ENCODE data around the gene PSMA7.
A peak's percentile ranks its signal among the peaks of the same experiment; 100 is the strongest.

Gene PSMA7

DNA sequence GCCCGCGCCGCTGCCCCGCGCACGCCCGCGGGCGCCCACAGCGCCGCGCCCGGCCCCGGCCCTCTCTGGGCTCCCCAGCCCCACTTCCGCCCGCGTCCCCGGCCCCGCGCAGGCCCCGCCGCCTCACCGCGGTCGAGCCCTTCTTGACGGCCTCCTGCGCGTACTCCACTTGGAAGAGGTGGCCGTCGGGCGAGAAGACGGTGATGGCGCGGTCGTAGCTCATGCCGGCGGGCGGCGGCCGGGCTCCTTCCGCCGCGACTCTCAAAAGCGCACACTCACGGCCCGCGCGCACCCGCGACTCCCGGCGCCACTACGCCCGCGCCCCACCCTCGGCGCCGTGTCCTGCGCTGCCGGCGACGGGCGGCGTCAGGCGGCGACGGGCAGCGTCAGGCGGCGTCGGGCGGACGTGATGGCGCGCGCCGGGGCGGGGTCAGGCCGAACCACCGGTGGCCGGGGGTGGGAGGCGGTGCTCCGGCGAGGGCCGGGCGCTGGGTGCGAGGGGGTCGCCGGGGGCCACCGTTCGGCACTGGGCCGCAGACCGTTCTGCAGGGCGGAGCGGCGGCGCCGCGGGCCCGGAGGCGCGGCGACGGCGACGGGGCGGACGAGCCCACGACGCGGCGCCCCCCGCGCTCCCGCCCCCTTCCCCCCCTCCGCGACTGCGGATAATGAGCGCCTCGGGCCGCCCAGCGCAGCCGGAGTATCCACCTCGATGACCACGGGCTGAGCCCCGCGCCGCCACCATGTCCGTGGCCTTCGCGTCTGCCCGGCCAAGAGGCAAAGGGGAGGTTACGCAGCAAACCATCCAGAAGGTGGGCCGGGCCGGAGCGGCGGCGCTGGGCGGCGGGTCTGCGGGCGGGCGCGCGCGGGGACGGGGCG is at the start of gene PSMA7, which contains the start of gene SS18L1:
PSMA7 (minus strand) TSS at position 314 of the 876 bp plus-strand sequence; CDS start at position 223, 91 bp downstream.
SS18L1 (plus strand) TSS at position 689 of the 876 bp plus-strand sequence; CDS start at position 741, 52 bp downstream.
- DNase-seq = peak; percentile 67

DNA sequence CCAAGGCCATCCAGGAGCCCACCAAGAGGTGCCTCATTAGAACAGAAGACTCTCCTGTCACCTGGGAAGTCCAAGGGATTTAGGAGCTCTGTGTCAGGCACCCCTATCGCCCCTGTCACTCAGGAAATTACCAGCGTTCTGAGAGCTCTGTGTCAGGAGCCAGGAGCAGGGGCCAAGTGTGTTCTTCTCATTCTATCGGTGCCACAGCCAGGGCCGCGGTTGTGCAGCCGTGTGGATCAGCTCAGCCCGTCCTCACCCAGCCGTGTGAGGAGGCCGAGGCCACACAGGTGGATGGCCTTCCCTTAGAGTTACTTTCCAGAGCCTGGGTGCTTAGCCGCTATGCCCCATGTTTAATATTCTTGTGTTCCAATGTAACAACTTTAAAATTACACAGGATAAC is 49.4 kb upstream of the PSMA7 start:
- DNase-seq = no peak

DNA sequence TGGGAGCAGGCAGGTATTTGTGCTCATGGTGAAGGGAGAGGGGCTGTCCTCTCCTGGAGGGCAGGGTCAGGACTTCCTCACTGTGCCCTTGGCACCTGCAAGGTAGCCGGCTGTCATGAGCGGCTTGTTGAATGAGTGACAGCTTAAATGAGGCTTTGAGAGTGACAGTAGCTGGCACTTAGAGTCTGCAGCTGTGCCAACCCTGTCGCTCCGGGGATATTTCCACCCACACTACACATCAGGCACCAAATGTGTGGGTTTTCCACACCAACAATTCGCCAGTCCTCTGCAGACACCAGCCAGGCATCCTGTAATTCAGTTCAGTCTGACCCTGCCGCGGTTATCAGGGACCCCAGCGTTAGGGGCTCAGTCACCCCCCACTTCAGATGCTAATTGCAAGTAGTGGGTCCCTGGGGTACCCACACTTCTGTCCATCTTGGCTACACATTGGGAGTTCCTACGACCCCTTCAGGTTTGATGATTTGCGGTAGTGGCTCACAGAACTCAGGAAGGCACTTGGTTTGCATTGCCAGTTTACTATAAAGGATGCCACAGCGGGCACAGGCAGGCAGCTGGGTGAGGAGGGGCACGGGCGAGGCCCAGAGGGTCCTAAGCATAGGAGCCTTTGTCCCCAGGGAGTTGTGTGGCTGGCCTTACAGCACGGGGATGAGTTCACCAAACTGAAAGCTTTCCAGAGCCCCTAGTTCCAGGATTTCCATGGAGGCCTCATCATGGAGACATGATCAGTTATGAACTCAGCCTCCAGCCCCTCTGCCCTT is 48.8 kb upstream of the PSMA7 start:
- DNase-seq = no peak

DNA sequence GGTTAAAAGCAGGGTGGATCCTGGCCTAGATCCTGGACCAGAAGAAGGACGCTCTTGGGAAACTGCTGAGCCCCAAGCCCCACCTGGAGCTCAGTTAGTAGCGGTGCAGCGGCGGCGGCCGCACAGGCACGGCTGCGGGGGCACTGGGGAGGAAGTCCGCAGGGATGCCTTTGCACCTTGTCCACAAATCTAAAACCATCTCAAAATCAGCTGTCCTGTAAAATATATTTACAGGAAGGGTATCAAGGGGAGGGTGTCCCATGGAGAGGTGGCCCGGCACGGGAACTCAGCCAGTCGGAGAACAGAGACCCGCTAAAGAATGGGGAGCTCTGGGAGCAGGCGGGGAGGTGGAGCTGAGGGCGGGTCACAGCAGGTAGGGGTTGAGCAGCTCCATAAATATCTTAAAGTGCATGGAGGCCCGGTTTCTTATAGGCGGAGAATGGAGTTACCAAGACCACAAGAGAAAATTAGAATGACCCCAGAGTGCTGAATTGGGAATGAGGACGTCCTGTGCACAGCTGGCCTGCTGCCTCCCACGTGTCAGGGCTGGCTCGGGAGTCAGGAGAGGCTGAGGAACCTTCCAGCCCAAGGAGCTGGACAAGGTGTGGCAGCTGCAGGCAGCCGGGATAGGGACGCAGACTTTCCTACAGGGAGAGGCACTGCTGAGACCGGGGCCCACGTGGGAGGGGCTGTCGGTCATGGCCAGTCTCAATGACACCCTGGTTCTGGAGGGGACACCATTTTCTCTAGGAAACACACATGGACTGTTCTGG is 47.6 kb upstream of the PSMA7 start:
- no peak for DNase-seq

DNA sequence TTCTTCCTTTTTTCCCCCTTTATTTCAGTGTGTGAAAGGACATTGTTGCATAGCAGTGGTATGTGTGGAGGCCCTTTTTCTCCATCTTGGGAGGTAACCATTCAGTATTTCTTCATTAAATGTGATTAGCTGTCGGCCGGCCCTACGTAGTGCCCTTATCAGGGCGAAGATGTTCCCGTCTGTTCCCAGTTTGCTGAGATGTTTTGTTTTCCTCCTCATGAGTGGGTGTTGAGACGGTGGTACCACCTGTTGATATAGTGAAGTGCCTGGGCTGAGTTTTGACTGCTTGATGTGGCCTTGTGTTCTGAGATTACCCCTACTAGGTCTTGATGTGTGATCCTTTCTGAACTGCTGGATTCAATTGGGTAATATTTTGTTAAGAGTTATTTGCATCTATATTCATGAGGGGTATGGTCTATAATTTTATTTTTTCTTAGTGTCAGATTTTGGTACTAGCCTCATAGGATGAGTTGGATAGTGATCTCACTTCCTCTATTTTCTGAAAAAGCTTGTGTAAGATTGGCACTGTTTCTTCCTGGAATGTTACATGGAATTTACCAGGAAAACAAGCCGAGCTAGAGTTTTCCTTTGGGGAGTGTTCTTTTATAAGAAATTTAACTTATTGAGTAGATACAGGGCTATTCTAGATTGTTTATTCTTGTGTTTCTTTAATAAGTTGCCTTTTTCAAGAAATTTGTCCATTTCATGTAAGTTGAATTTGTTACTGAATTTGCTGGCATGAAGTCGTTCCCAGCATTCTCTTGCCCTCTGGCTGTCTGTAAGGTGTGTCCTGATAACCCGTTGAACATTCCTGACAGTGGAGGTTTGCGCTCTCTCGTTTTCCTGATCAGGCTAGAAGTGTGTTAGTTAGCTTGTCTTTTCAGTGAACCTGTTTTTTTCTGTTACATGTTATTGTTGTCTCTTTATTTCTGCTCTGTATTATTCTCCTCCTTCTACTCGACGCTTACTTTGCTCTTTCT is 44.0 kb upstream of the PSMA7 start:
- no peak for DNase-seq

DNA sequence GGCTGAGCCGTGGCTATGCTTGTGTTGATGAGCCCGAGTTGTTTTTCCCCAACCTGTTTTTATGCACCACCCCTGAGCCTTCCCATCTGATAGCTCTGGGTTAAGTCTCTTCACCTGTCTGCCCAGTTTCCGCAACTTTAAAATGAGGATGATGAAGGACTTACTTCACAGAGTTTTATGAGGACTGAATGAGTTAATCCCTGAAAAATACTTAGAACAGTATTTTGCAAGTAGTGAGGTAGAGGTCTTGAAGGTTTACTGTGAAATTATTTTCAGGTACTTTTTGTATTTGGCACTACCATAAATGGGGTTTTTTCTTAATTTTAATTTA is 42.9 kb upstream of the PSMA7 start:
- no peak for DNase-seq

DNA sequence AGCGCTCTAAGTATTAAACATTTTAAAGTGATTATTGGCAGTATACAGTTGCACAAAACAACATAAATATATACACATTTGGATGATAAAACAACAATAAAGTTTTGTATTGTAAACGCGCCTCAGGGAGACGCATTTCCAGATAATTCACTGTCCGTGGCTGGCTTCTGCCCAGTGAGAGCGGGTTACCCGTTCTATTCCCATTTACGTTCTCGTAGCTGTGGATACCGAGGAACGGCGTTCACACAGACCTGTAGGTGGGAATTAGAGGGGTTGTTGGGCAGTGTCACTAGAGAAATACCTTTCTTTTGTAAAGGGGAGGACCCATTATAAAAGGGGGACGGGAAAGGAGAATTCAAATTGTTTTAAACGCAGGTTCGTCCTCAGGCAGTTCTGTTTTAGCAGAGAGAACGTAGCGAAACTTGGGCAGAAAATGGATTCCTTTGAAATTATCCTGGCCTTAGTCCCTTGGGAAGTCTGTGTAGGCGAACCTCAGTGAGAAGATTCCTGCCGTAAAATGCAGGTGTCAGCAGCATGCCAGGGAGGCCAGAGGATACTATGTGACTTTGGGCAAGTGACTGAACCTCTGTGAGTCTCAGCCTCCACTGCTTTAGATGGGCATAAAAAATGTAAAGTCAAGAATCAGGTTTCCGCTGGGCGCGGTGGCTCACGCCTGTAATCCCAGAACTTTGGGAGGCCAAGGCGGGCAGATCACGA is 40.4 kb upstream of the PSMA7 start:
- no peak for DNase-seq

DNA sequence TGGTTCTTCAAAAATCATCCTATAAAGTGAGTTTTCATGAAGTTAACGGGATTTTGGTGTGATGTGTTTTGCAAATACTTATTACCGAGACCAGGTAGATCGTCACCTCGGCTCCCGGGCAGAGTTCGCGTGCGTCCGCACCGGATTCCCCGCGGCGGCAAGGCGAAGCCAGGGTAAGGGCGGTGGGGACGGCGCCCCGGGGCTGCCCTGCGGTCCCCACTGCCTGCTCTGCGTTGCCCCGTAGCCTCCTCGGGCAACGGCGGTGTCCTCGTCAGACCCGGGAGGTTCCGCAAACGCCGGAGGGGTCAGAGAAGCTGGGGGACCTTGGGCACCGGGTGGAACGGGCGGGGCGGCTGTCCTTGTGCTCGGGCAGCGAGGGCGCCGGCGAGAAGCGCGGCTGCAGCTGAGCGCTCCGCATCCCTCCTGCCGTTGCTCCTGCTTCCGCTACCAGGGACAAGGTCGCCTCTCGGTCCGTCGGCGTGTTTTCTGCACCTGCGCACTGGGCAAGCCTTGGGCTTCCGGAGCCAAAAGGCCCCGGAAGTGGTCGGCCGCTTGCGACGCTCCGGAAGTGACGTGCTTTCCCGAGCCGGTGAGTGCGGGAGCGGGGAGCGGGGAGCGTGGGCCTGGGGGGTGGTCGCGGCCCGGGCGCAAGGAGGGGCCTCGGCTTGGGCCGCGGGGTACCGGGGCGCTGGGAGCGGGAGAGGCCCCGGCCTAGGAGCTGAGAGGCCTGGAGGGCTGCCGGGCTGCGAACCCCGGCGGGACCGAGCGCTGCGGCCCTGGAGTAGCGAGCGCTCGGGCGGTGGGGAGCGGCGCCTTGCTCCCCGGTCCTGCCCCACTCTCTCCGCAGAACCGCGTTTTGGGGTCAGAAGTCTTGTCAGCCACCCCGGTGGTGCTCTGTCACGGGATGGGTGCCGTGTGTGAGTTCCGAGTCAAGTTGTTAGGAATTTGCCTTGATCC is 39.6 kb upstream of the PSMA7 start, which contains the start of gene MTG2:
MTG2 (plus strand) TSS at position 560 of the 957 bp plus-strand sequence. CDS start 10,393 bp downstream, outside the sequence.
- peak; percentile 78 for DNase-seq

DNA sequence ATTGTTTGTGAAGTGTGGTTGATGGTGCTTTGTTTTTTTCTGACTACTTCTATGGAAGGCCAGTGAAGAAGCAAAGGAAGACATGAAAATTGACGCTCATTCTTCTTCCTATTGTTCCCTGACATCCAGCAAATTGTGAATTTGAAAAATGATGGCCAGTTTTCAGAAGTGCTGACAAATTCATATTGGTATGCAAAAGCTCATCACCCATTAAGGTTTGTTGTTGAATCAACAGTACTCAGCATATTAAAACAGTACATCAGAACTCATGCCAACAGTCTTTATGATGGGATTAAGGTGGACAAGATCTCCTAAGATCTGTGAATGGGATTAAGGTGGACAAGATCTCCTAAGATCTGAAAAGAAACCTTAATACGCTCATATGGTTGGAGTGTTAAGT is 38.6 kb upstream of the PSMA7 start:
- DNase-seq = no peak

DNA sequence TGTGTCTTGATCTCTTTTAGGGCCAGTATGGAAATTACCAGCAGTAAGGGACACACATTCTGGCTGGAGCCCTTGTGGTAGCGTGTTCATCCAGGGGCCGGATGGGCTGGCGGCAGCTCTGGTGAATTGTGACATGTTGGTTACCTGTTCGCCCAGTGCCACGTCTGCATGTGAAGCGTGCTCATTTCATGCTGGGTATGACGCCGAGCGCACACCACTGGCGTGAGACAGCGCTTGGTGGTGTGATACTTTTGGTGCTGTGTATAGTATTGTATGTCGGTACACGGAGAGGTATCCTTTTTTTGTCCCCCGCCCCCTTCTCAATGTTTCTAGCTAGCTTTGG is 35.9 kb upstream of the PSMA7 start:
- DNase-seq = no peak

DNA sequence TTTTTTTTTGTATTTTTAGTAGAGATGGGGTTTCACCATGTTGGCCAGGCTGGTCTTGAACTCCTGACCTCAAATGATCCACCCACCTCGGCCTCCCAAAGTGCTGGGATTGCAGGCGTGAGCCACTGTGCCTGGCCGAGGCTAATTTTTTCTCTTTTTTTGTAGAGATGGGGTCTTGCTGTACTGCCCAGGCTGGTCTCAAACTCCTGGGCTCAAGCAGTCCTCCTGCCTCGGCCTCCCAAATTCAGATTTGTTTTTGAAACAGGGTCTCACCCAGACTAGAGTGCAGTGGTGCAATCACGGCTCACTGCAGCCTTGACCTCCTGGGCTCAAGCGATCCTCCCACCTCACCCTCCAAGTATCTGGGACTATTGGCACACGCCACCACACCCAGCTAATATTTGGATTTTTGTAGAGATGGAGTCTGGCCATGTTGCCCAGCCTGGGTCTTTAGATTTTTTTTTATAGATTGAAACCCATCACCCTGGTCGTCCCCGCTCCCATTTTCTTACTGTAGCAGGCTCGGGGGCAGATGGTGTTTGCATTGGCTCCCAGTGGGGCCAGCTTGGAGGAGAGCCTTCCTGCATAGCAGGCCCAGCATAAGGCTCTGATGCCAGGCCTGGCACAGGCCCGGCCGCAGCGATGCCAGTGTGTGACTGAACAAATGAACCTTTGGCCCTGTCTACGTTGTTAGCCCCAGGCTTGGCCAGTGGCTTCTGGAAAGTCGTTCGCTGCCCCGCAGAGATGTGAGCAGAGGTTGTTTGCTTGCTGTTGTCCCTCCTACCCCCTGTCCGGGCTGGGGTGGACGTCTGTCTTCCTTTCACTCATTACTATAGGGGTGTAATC is 35.3 kb upstream of the PSMA7 start:
- no peak for DNase-seq

DNA sequence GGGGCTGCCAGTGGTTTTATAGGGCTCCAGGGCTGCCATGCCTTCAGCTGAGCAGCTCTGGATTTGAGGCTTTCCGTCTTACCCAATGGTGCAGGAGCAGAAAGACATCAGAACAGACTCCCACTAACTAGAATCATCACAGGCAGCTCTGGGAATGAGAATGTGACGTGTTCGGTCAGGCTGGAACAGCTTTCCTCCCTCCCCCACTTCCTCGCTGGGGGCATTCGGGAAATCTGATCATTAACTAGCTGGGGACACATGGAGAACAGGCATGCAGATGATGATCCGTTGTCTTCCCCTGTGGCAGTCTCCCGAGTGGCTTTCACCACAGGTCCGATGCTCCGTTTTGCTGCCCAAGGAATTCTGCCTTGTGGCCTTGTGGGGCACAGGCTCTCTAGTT is 34.1 kb upstream of the PSMA7 start:
- DNase-seq = no peak

DNA sequence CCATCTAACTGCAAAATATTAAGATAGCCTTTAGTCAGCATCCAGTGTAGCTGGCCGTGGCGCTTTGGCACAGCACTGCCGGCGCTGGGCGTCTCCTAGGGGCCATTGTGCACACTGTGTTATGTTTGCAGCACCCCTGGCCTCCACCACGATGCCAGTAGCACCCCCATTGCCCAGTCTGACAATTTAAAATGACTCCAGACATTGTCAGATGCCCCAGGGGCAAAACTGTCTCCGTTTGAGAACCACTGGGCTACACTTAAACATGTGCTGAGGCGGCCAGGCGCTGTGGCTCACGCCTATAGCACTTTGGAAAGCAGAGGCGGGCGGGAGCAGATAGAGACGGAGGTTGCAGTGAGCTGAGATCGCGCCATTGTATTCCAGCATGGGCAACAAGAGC is 33.7 kb upstream of the PSMA7 start:
- no peak for DNase-seq

DNA sequence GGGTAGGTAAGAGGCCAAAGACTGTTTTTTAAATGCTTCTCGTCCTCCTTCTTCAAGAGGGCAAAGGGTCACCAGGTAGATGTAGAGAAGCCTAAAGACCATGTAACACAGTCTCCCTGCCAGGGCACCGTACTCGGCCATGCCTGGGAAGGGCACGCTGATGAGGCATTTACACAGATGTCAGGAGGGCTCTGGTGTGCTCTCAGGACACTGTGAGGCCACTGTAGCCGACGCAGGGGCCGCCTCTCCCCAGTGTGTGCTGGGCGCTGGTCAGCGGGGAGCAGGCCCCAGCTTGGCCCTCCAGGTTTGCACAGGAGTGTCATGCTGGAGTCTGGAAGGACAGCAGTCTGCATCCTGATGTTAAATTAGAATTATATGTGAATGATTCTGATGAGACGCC is 32.5 kb upstream of the PSMA7 start:
- no peak for DNase-seq

DNA sequence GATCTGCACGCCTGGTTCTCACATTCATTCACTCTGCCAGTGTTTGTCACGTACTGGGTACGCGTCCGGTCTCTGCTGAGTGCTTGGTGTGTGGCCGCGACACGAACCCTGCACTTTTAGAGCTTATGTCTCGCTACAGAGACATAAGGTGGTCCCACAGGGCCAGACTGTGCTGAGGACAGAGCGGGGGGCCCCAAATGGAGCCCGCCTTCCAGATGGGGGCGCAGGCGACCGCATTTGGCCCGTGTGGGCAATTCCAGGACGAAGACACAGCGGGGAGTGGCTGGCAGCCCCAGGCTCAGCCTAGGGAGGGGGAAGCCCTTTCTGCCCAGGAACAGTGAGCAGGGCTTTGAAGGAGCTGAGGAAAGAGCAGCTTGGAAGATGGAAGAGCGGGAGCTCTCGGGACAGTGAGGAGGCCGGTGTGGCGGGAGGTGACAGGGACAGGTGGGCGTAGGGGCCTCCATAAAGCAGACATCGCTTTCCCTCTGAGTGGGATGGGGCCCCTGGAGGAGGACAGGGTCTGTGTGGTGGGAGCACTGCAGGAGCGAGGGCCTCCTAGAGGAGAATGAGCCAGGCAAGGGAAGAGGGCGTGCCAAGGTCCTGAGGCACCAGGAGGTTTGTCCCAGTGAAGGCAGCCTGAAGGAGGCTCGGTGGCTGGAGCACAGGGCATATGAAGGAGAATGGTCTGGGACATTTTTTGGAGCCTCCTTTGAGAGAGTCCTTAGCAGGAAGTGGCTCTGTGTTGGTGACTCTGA is 31.9 kb upstream of the PSMA7 start:
- DNase-seq = no peak

DNA sequence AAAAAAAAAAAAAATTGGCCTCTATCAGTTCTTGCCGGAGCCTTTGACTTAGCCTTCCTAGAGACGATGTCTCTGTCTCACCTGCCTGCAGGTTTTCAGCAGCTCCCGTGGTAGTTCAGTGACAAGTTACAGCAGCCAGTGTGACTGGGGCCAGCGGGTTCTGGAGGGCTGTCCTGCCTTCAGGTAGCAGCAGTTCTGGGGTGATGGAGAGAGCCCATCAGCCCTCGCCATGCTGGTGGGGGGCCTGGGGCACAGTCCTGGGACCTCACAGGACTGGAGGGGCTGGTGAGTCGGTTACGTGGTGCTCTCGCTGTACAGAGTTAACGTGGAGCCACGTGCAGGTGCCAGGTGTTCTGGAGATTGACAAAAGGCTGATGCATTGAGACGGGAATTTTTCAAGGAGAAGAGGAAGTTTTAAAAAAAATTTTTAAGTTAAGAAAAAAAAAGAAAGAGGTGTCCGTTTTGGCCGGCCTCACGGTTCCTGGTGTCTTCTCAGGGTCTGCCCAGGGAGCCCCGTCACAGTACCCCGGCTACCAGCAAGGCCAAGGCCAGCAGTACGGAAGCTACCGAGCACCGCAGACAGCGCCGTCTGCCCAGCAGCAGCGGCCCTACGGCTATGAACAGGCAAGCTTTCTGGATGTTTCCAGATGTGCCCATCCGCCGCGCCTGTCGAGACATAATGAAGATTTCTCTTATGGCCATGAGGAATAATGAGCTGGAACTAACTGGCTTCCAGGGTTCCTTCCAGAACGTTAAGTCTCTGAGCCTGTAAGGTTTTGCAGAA is 31.0 kb upstream of the PSMA7 start:
- DNase-seq = no peak

DNA sequence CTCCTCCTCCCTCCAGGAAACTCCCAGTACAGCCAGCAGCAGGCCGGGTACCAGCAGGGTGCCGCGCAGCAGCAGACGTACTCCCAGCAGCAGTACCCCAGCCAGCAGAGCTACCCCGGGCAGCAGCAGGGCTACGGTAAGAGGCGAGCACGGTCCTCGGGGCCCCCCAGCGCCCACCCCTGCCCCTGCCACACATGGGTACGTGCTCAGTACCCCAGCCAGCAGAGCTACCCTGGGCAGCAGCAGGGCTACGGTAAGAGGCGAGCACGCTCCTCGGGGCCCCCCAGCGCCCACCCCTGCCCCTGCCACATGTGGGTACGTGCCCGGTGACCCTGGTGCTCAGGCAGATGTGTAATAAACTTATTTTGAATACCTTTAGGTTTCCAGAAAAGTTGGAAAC is 29.5 kb upstream of the PSMA7 start:
- DNase-seq = no peak

DNA sequence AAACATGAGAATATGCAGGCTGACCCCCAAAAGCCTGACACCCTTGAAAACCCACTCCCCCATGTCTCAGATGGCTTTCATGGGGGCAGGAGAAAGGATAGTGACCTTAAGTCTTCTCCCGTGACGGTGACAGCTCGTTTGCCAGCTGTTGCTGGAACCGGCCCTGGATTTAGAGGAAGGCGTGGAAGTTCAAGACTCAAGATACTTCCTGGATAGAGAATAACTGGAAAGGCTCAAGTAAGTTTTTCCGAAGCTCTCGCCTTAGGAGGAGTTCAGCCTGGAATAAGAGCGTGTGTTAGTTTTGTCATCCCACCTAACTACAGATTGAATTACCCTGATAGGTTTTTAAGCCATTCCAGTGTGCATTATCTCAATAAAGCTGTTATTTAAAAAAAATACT is 28.1 kb upstream of the PSMA7 start:
- DNase-seq = no peak
